Chondrocyte (in vitro differentiated cells): ENCODE measurements around the gene VKORC1. TPM values are rescaled to one million over a fixed set of nuclear protein-coding genes. Genes with fewer than 3 reads are reported as not detected.

Source experiments
- DNase-seq: peaks from one replicate; pipeline ENCODE4 v3.0.0; 2021; ENCODE audit warnings: mixed read lengths, low spot score
- H3K27ac Mint-ChIP-seq: one replicate; pipeline ENCODE4 v1.8.0; 2021; ENCODE audit warnings: mild to moderate bottlenecking, moderate library complexity, mixed read lengths; ENCODE audit not compliant: unreplicated experiment
- H3K27me3 Mint-ChIP-seq: 2 replicates; pipeline ENCODE4 v1.8.0; 2021; ENCODE audit warnings: low read depth, mixed read lengths
- H3K36me3 Mint-ChIP-seq: 2 replicates; pipeline ENCODE4 v1.8.0; 2021; ENCODE audit warnings: low read depth, mixed read lengths
- H3K4me1 Mint-ChIP-seq: 2 replicates; pipeline ENCODE4 v1.8.0; 2021; ENCODE audit warnings: low read depth, mild to moderate bottlenecking, mixed read lengths
- H3K4me3 Mint-ChIP-seq: one replicate; pipeline ENCODE4 v1.8.0; 2021; ENCODE audit warnings: mild to moderate bottlenecking, moderate library complexity, mixed read lengths; ENCODE audit not compliant: unreplicated experiment
- H3K9me3 Mint-ChIP-seq: 2 replicates; pipeline ENCODE4 v1.8.0; 2021; ENCODE audit warnings: low read depth, mixed read lengths
- total RNA-seq: library from RNA; stranded (reverse); gene quantifications from 3 replicates; pipeline ENCODE4 v1.2.1, GENCODE V29; 2021
- TF ChIP-seq, protein P1 (sequence below): fragments of 200-600 bp; sonication (generic); IDR thresholded peaks from 2 replicates; pipeline ENCODE4 v1.5.0; 2021; ENCODE audit warnings: antibody characterized with exemption, mild to moderate bottlenecking, moderate library complexity

The VKORC1 gene
- total RNA-seq, 1 donor from 2014 or later: 199 TPM

DNA sequence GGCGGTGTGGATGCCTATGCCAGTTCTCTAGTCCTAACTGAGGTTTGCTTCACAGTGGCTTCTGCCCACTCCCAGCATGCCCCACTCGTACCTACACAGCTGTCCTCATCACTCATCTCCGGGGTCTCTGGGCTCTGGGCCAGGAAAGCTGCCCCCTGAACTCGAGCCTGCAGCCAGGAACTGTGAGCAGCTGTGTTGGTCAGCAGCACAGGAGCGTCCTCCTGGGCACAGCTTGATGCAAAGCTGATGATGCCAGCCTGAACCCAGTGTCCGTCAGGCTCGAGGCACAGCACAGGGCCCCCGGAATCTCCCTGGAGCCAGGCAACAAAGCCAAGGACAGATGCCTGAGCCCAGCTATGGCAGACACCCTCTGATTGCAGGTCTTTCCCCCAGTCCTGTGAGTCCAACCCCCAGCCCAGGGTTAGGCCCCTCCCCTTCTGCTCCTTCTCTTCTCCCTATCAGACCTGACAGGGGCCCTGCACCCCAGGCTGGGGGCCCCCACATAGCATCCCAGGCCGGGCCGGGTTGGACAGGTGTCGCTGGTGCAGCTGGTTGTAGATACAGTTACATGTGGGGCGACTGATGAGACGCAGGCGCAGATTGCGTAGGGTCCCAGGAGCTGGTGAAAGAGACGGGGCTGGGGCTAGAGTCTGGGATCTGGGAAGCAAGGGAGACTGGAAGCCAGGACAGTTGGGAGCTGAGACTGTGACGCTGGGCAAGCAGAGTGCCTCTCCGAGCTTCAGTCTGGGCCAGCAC lies 8.5 kb downstream of the VKORC1 start:
- no peak for DNase-seq
- Mint-ChIP-seq H3K27ac (no peak overlapping the region), H3K4me1 (peaks cover 8% of the 10 kb centered on the region), H3K4me3 (no peak overlapping the region), H3K36me3 (peaks cover 6% of the 10 kb centered on the region), H3K27me3 (no peaks in the 10 kb centered on the region), H3K9me3 (no peaks in the 10 kb centered on the region)
- TF ChIP-seq, protein P1, sequence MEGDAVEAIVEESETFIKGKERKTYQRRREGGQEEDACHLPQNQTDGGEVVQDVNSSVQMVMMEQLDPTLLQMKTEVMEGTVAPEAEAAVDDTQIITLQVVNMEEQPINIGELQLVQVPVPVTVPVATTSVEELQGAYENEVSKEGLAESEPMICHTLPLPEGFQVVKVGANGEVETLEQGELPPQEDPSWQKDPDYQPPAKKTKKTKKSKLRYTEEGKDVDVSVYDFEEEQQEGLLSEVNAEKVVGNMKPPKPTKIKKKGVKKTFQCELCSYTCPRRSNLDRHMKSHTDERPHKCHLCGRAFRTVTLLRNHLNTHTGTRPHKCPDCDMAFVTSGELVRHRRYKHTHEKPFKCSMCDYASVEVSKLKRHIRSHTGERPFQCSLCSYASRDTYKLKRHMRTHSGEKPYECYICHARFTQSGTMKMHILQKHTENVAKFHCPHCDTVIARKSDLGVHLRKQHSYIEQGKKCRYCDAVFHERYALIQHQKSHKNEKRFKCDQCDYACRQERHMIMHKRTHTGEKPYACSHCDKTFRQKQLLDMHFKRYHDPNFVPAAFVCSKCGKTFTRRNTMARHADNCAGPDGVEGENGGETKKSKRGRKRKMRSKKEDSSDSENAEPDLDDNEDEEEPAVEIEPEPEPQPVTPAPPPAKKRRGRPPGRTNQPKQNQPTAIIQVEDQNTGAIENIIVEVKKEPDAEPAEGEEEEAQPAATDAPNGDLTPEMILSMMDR: no peak

DNA sequence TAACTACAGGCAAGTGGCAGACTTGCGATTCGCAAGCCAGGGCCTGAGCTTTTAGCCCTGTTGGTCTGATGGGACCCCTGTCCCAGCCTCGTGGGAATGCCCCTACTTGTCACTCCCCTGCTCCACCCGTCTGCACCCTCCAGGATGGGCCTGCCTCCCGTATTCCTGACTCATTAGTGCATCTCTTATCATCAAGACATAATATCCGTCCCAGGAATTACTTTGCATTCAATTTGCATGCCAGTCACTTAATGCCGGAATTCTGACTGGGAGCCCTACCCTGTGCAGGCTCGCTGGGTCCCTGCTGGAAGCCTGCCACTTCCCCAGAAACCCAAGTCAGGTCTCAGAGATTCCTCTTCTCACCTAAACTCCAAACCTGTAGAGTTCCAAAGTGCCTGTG lies 9.2 kb downstream of the VKORC1 start:
- H3K27me3 Mint-ChIP-seq: no peaks in the 10 kb centered on the region
- H3K4me1 Mint-ChIP-seq: peaks cover 7% of the 10 kb centered on the region
- TF ChIP-seq, protein P1: no peak
- H3K4me3 Mint-ChIP-seq: no peak overlapping the region
- no peak for DNase-seq
- peak overlapping the region; percentile 10 for H3K27ac Mint-ChIP-seq
- H3K36me3 Mint-ChIP-seq: peaks cover 4% of the 10 kb centered on the region
- H3K9me3 Mint-ChIP-seq: no peaks in the 10 kb centered on the region

GRCh38 chr16:31084584-31085302 lies 9.9 kb downstream of the VKORC1 start:
- Mint-ChIP-seq H3K9me3 (no peaks in the 10 kb centered on the region), H3K36me3 (peaks cover 4% of the 10 kb centered on the region), H3K27ac (no peak overlapping the region), H3K4me1 (peaks cover 7% of the 10 kb centered on the region), H3K27me3 (no peaks in the 10 kb centered on the region), H3K4me3 (no peak overlapping the region)
- TF ChIP-seq, protein P1: no peak
- no peak for DNase-seq

DNA sequence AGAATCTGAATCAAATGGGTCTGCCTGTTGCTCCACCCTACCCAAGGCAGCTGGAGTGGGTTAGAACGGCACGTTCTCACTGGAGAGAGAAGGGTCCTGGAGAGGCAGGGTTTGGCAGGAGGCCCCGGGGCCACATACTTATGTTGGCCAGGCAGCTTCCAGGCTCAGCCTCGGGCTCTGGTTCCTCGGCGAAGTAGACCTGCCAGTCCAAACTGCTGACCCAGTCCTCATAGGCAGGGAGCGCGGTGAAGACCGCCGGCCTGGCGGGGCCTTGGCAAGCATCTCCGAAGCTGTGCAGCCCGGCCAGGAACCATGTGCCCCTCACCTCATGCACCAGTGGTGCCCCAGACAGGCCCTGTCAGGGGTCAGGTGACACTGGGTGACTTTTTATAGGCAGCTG lies 10.6 kb downstream of the VKORC1 start:
- DNase-seq: no peak
- H3K4me3 Mint-ChIP-seq: no peak overlapping the region
- peaks cover 7% of the 10 kb centered on the region for H3K4me1 Mint-ChIP-seq
- no peaks in the 10 kb centered on the region for H3K9me3 Mint-ChIP-seq
- H3K27me3 Mint-ChIP-seq: no peaks in the 10 kb centered on the region
- no peak overlapping the region for H3K27ac Mint-ChIP-seq
- peaks cover 7% of the 10 kb centered on the region for H3K36me3 Mint-ChIP-seq
- TF ChIP-seq, protein P1: no peak

DNA sequence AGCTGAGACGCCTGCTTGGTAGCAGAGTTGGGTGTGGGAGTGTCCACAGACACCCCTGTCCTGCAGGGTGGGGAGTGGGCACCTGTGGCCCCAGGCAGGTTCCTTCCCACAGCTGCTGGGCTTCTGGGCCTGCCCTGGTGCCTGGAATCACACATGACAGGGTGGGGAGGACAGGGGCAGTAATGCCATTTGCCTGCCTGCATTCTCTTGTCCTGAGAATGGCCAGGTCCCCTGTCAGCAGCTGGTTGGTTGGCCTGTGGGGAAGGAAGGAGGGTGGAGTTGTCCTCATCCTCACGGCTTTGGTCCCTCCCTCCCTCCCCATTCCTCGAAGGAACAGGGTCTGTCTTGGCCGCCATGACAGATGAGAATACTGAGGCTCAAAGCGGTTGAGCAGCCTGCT lies 11.0 kb downstream of the VKORC1 start:
- TF ChIP-seq, protein P1: no peak
- Mint-ChIP-seq H3K36me3 (peaks cover 10% of the 10 kb centered on the region), H3K27ac (no peak overlapping the region), H3K9me3 (no peaks in the 10 kb centered on the region), H3K4me1 (peaks cover 7% of the 10 kb centered on the region), H3K27me3 (no peaks in the 10 kb centered on the region), H3K4me3 (no peak overlapping the region)
- DNase-seq: no peak
